Kidney tubule cell (primary cell): ENCODE data around the gene C6orf89.

Experiments
- DNase-seq: peaks from one replicate; pipeline ENCODE4 v3.0.0-alpha.2; 2018; ENCODE audit warnings: low spot score

The C6orf89 gene

DNA sequence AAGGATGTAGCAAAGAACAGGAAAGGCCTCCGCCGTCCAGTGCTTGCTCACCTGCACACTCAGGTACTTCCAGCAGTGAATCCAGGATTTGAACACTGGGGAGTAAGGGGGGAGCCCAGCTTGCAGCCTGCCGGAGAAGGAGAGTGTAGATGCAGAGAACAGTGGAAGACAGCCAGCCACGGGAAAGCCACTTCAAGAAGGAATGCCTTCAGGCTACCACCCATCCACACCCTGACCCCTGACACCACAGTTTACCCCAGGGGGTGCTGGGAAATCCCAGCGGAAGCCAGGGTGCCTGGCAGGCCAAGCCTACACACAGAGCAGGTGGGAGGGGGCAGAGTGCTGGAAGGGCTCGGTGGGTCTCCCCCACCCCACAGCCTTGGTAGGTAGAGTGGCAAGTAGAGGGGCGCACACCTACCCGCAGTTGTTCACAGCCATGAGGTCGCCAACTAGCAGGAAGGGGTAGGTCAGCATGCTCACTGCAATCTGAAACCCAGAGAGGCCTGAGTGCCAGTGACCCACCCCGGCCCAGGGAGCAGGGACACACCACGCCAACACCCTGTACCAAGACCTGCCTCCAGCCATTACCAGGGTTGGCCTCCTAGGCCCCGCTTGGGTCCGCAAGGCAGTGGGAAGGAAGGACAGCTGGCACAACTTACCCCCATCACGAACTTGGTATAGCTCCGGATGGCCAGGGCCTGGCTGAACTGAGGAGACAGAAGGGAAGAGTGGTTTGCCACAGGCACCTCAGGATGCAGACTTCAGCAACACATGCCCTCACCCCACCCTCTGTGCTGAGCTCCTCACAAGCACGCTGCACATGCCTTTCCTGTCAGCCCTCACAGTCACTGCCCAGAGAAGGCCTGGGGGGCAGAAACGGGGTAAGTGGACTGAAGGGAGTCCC, 84.5 kb downstream of the C6orf89 start:
- DNase-seq: no peak

- DNase-seq: no peak
Observed at GRCh38 chr6:36970892-36971842, 85.4 kb downstream of the C6orf89 start.

DNA sequence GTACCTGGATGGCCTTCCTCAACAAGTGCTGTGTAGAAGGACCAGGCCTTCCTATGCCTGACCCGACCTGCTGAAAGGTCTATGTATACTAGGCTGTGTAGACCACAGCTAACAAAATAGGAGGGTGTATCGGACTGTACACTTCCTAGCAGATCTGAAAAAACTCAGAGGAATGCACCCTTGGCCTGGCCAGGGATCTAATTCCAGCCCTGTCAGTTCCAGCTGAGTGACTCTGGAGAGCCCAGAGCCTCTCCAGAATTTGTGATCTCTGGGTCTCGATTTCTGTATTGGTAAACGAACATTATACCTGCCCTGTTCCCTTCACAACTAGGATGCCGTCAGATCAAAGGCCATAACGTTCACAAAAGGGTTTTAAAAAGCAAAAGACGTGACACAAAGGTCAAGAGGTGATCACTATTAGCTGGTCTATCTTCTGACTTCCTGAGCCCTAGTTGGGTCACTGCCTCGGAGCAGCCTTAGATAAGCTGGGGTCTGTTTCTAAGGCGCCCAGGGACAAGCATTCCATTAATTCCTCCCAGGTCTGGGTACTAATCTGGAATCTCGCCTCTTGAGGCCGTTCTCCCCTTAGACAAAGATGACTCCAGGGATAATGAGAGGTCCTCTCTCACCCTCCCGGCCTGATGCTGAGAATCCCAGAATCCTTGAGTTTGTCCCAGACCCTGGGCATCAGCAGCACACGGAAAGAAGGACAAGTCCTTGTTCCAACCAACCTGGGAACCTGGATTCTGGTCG, 86.3 kb downstream of the C6orf89 start:
- DNase-seq: no peak

DNA sequence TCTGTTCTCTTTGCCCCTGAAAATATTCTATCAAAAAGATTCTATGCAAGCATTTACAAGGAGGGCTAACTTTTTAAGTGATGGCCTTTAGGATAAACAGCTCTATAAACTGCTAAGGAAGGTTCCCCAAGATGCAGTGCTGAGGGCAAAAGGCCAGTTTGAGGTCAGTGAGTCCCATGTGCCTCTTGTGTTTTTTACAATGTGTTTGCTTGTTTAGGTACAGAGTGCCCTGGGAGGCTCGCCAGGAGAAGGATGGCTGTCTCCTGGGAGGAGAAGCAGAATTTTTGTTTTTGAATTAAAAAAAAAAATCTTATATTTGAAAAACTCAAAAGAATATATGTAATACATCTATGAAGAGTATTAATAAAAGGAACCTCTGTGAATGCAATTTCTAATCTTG, 87.4 kb downstream of the C6orf89 start:
- no peak for DNase-seq

DNA sequence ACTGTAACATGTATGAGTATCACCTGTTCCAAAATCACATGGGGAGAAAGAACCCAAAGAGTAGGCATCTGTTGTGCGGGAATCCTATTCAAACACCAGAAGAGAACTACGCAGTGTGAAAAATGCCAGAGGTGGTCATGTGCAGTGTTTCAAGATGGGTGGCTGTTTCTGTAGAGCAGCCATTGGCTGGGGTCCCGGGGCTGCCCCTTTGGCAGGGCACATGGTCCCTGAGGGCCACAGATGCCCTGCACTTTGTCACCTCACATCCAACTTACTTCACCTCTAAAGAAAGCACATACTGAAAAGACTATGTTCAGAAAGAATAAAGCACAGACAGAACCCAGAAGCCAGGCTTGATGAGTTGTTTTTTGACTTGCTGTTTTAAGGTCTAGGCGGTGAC, 87.9 kb downstream of the C6orf89 start:
- no peak for DNase-seq

GRCh38 chr6:36975231-36976006, 89.7 kb downstream of the C6orf89 start:
- no peak for DNase-seq

DNA sequence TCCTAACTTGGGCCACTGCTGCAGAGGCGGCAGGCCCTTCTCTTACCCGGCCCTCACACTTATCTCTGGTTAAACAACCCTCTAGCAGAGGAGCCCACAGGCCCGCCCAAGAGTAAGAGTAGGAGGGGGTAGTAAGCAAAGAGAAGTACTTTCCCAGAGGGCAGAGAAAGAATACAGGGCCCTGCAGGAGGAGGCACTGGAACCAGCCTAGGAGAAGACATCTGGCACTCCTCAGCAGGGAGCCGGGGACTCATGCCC, 90.2 kb downstream of the C6orf89 start:
- DNase-seq: no peak

DNA sequence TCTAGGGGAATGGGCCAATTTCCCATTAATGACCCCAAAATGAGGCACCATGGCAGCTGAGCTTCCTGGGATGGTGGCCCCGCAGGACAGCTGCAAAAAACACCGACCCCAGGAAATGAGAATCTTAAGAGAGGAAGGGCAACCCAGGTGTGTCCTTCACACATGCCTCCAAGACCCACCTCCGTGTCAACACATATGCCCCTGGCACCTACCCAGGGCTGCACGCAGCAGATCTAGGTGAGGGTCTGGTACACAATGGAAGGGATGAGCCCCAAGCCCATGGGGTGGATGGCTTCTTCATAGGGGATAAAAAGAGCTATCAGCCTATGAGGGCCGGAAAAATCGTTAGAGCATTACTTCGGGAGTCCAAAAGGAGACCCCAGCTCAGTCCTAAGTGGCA, 90.8 kb downstream of the C6orf89 start:
- DNase-seq: no peak

DNA sequence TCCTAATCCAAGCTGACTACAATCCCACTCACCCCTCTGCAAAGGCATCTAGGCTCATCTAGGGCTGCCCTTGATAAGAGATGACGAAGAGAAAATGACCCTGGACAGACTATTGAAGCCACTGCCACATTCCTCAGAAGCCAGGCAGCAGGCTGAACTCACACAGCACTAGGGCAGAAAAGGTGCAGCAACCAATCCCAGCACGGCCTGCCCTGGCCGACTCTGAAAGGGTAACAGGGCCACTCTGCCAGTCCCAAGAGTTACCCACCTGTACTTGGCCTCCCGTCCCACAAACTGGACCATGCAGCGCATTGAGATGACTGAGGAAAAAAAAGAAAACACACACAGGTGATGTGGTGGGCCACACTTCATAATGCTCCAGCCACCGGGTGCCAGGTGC, 91.2 kb downstream of the C6orf89 start:
- DNase-seq: no peak

GRCh38 chr6:36977470-36977941, 91.8 kb downstream of the C6orf89 start:
- DNase-seq: no peak
